B cell (primary cell): ENCODE measurements around the gene PHACTR1. TPM values are rescaled to one million over a fixed set of nuclear protein-coding genes. Genes with fewer than 3 reads are reported as not detected.
A peak's percentile ranks its signal among the peaks of the same experiment; 100 is the strongest.

Source experiments
- ATAC-seq: fragments of 200-7000 bp; cut with Tn5 transposase; one replicate; pipeline ENCODE4 v1.10.0; 2021; ENCODE audit warnings: low read depth, mild to moderate bottlenecking, moderate number of reproducible peaks, moderate library complexity
- CTCF ChIA-PET: fragments of 350-600 bp; sonication (Branson Sonifier 250); formaldehyde crosslinking; loops from one replicate; lab custom pipeline; 2021; ENCODE audit warnings: antibody characterized with exemption, inconsistent platforms; lab: Charles Lee
- POLR2A ChIA-PET: fragments of 350-600 bp; sonication (Branson Sonifier 250); formaldehyde crosslinking; loops from one replicate; lab custom pipeline; 2021; ENCODE audit warnings: antibody characterized with exemption; lab: Charles Lee
- DNase-seq: peaks from one replicate; pipeline ENCODE4 v3.0.0; 2013
- H2AFZ ChIP-seq: 2 replicates; pipeline ENCODE4 v1.6.1; 2012; ENCODE audit warnings: mild to moderate bottlenecking, low read depth, low read length; ENCODE audit not compliant: insufficient read depth, poor library complexity, severe bottlenecking
- H3K27ac ChIP-seq, 2 donors: 1 replicate in 1 of 2; 2 replicates in 1 of 2; pipeline ENCODE4 v1.5.1; 2012 to 2013; ENCODE audit warnings: low read length in 2 of 2, mild to moderate bottlenecking in 2 of 2, moderate library complexity in 1 of 2
- H3K27me3 ChIP-seq, 4 experiments: fragments of 200-600 bp in 1 of 4; sonication (generic) in 1 of 4; replicated peaks in 1 of 4; 1 replicate in 2 of 4; 2 replicates in 2 of 4; pipeline versions ENCODE4 v1.6.1 to v1.7.0; 2013 to 2016; ENCODE audit warnings: low read length in 3 of 4, mild to moderate bottlenecking in 2 of 4, mixed read lengths in 1 of 4, moderate library complexity in 1 of 4; ENCODE audit not compliant: insufficient read depth in 4 of 4, control insufficient read depth in 3 of 4; ENCODE audit errors: control extremely low read depth in 1 of 4
- H3K36me3 ChIP-seq, 2 experiments: replicated peaks in 1 of 2; 1 replicate in 1 of 2; 2 replicates in 1 of 2; pipeline versions ENCODE4 v1.6.1 to v1.7.1; 2013; ENCODE audit warnings: low read length in 1 of 2; ENCODE audit not compliant: insufficient read depth in 2 of 2, control insufficient read depth in 1 of 2; ENCODE audit errors: control extremely low read depth in 1 of 2, extremely low read depth in 1 of 2
- H3K4me1 ChIP-seq, 2 donors: fragments of 200-600 bp in 1 of 2; sonication (generic) in 1 of 2; 1 replicate in 1 of 2; 2 replicates in 1 of 2; pipeline versions ENCODE4 v1.5.1 to v1.6.1; 2013 to 2017; ENCODE audit warnings: low read length in 2 of 2; ENCODE audit not compliant: control insufficient read depth in 2 of 2, insufficient read depth in 2 of 2
- H3K4me2 ChIP-seq: replicated peaks from 2 replicates; pipeline ENCODE3; 2012; ENCODE audit warnings: mild to moderate bottlenecking, low read depth, low read length; ENCODE audit not compliant: poor library complexity, severe bottlenecking
- H3K4me3 ChIP-seq, 5 experiments: fragments of 200-600 bp in 1 of 5; sonication (generic) in 1 of 5; 1 replicate in 3 of 5; 2 replicates in 2 of 5; pipeline versions ENCODE4 v1.5.1 to v1.7.0; 2011 to 2016; ENCODE audit warnings: low read length in 4 of 5, mild to moderate bottlenecking in 4 of 5, low read depth in 2 of 5, control low read depth in 1 of 5, moderate library complexity in 1 of 5; ENCODE audit not compliant: insufficient read depth in 1 of 5; ENCODE audit errors: control extremely low read depth in 1 of 5, extremely low read depth in 1 of 5
- H3K79me2 ChIP-seq: fragments of 200-600 bp; sonication (generic); one replicate; pipeline ENCODE4 v1.6.0; 2016; ENCODE audit warnings: low read length; ENCODE audit not compliant: control insufficient read depth, insufficient read depth
- H3K9ac ChIP-seq: fragments of 200-600 bp; sonication (generic); 2 replicates; pipeline ENCODE4 v1.6.1; 2017; ENCODE audit warnings: mild to moderate bottlenecking, low read length, moderate library complexity
- H3K9me3 ChIP-seq, 3 donors: one replicate each; pipeline versions ENCODE4 v1.6.1 to v1.7.1; 2013; ENCODE audit warnings: low read length in 2 of 3; ENCODE audit not compliant: control insufficient read depth in 2 of 3, insufficient read depth in 1 of 3; ENCODE audit errors: control extremely low read depth in 1 of 3
- H4K20me1 ChIP-seq: 2 replicates; pipeline ENCODE4 v1.6.0; 2012; ENCODE audit warnings: mild to moderate bottlenecking, low read length; ENCODE audit not compliant: insufficient read depth, control insufficient read depth, poor library complexity, severe bottlenecking
- H3K27ac Mint-ChIP-seq: one replicate; pipeline ENCODE4 v1.8.0; 2021; ENCODE audit warnings: mixed read lengths
- H3K27me3 Mint-ChIP-seq: one replicate; pipeline ENCODE4 v1.8.0; 2021; ENCODE audit warnings: mixed read lengths
- H3K4me1 Mint-ChIP-seq: one replicate; pipeline ENCODE4 v1.8.0; 2021; ENCODE audit warnings: mixed read lengths
- H3K4me3 Mint-ChIP-seq: one replicate; pipeline ENCODE4 v1.8.0; 2021; ENCODE audit warnings: mixed read lengths
- H3K9me3 Mint-ChIP-seq: one replicate; pipeline ENCODE4 v1.8.0; 2022; ENCODE audit warnings: mixed read lengths; ENCODE audit not compliant: insufficient read depth
- CTCF ChIP-seq: fragments of 200-600 bp; IDR thresholded peaks from one replicate; pipeline ENCODE4 v1.8.0; 2022; ENCODE audit warnings: antibody characterized with exemption, mild to moderate bottlenecking
- EZH2 ChIP-seq: IDR thresholded peaks from 2 replicates; pipeline ENCODE4 v1.6.1; 2012; ENCODE audit warnings: borderline replicate concordance, low read depth, mild to moderate bottlenecking, moderate library complexity, low read length; ENCODE audit not compliant: insufficient read depth, poor library complexity, severe bottlenecking
- WGBS: methylation state at CpG from one replicate; pipeline ENCODE4 v1.1.5; 2013; ENCODE audit warnings: missing lambda C conversion rate; ENCODE audit not compliant: insufficient coverage; 5-methylcytosine and 5-hydroxymethylcytosine counted together
- intact Hi-C: fragments of 100-400 bp; cut with micrococcal nuclease; formaldehyde crosslinking; loops from one replicate; pipeline ENCODE4 v1.10.0; 2022
- polyA plus RNA-seq: library from polyadenylated mRNA; depleted of rRNA; stranded (reverse); fragments of >200 nt; gene quantifications from 2 replicates; pipeline ENCODE4 v1.2.3, GENCODE V29; 2012
- total RNA-seq, 2 donors: library from RNA; stranded (reverse); fragments of 120-200 nt in 1 of 2; gene quantifications; 1 replicate in 1 of 2; 2 replicates in 1 of 2; pipeline versions ENCODE4 v1.2.3 to v1.2.4, GENCODE V29; 2013 to 2022

PHACTR1 gene
- total and polyA plus RNA-seq, 2 donors (not counting 1 experiment from before 2014, with no cell fraction given): 30.2 to 129 TPM

DNA sequence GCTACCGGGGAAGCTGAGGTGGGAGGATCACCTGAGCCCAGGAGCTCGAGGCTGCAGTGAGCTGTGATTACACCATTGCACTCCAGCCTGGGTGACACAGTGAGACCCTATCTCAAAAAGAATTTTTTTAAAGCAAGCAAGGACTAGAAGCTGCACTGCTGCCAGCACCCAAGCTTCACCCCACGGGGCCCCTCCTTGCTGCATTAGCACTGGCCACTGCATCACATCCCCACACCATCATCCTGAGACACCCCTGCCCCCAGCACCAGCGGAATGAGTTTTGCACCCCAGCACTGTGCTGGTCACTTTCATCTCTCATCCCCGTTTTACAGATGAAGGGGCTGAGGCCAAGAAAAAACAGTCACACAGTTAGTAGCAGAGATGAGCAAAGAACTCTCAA, 580.8 kb downstream of the PHACTR1 start:
- Mint-ChIP-seq H3K27ac (peak overlapping the region; percentile 34), H3K4me1 (peaks cover 78% of the 10 kb centered on the region), H3K27me3 (no peaks in the 10 kb centered on the region), H3K9me3 (no peaks in the 10 kb centered on the region), H3K4me3 (no peak overlapping the region)
- peaks cover 0 to 66% of the 10 kb centered on the region in 2 experiments for H3K36me3 ChIP-seq
- ChIA-PET POLR2A (interaction anchor here (0.8 kb wide), 1 partner anchor 10 kb away, joined by 3 read pairs; no protein-coding TSS in a partner anchor), CTCF (interaction anchor here (1.0 to 4.7 kb wide), 7 partner anchors 10 to 241 kb away, joined by 3 to 47 read pairs (median 6); partner anchors contain the start of gene TBC1D7)
- peaks cover 21 to 28% of the 10 kb centered on the region in 2 donors for H3K4me1 ChIP-seq
- H3K27ac ChIP-seq: no peak overlapping the region
- intact Hi-C loops: no loop called here
- H3K9me3 ChIP-seq: no peaks in the 10 kb centered on the region
- no peak overlapping the region for H3K9ac ChIP-seq
- H3K79me2 ChIP-seq: peaks cover 48% of the 10 kb centered on the region
- DNase-seq (no peak), ATAC-seq (no peak)
- TF ChIP-seq CTCF (no peak), EZH2 (no peak)
- WGBS: 100% methylated on average over 5 of the region's 5 CpGs
- no peak overlapping the region for H3K4me3 ChIP-seq
- no peak overlapping the region for H3K4me2 ChIP-seq
- H4K20me1 ChIP-seq: no peaks in the 10 kb centered on the region
- H2AFZ ChIP-seq: no peak overlapping the region
- H3K27me3 ChIP-seq: no peaks in the 10 kb centered on the region

DNA sequence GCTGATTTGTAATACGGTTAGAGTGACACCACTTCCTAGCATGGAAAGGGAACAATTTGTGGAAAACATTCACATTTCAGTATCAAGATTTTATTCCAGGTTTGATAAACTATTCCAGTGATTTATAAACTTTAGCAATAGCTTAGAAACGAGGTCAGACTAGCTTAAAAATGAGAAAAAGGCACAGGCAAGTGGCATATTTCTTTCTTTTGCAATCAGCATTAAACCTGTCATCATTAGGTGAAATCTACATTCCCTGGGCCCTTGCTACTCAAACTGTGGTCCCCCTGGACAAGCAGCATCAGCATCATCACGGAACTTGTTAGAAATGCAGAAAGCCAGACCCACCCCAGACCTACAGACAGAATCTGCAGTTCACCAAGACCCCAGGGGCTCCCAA, 581.9 kb downstream of the PHACTR1 start:
- Histone ChIP-seq H3K36me3 (peaks cover 2 to 58% of the 10 kb centered on the region in 2 experiments), H3K4me2 (no peak overlapping the region), H3K9ac (no peak overlapping the region), H2AFZ (no peak overlapping the region), H3K27me3 (no peaks in the 10 kb centered on the region), H3K79me2 (peaks cover 52% of the 10 kb centered on the region), H3K27ac (no peak overlapping the region), H3K4me1 (peaks cover 31 to 38% of the 10 kb centered on the region in 2 donors), H4K20me1 (no peaks in the 10 kb centered on the region), H3K9me3 (no peaks in the 10 kb centered on the region), H3K4me3 (no peak overlapping the region)
- intact Hi-C loops: loop anchor here (2.0 kb wide), 1 partner anchor 56 kb away; no protein-coding TSS in a partner anchor
- DNase-seq: no peak
- H3K27me3 Mint-ChIP-seq: no peaks in the 10 kb centered on the region
- H3K4me3 Mint-ChIP-seq: no peak overlapping the region
- TF ChIP-seq CTCF (no peak), EZH2 (no peak)
- H3K9me3 Mint-ChIP-seq: no peaks in the 10 kb centered on the region
- H3K4me1 Mint-ChIP-seq: peaks cover 88% of the 10 kb centered on the region
- 100% methylated on average over 2 of the region's 3 CpGs for WGBS
- no peak for ATAC-seq
- peak overlapping the region; percentile 95 for H3K27ac Mint-ChIP-seq
- ChIA-PET POLR2A (interaction anchor here (0.8 to 1.7 kb wide), 4 partner anchors 11 to 188 kb away, joined by 3 to 5 read pairs (median 4); no protein-coding TSS in a partner anchor), CTCF (interaction anchor here (0.6 to 4.7 kb wide), 7 partner anchors 9 to 103 kb away, joined by 3 to 47 read pairs (median 6); partner anchors contain the start of gene TBC1D7)
